ENCODE results near the gene POMT1.

The POMT1 gene

DNA sequence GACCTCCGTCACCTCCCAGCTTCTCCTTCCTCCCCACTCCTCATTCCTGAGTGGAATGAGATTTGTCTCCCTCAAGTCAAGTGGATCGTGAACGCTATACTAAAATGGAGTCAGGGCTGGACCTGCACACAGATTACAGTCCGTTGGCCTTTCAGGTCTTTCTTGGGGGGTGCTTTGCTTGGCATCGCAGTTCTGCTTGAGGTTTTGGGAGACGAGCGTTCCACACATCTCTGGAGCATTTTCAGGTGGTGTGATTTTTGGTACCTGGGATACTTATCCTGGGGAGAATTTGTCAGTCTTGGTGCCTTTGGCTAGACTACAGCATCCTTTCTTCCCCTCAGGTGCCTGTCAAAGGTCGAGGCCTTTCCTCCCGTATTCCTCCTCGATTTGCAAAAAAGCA lies 23.8 kb upstream of the POMT1 start:
- Histone ChIP-seq H3K9me3 (ENCODE audit: insufficient read depth, low read length) (no peaks in the 10 kb centered on the region), H3K27ac (ENCODE audit: low read depth, low read length) (no peak overlapping the region), H3F3A (ENCODE audit: insufficient read depth) (no peaks in the 10 kb centered on the region), H3K79me2 (ENCODE audit: insufficient read depth, low read length) (no peaks in the 10 kb centered on the region; the same call in 1 of the 2 replicates), H3K27me3 (ENCODE audit: low read length) (no peaks in the 10 kb centered on the region), H3K36me3 (ENCODE audit: low read length) (peaks cover 15% of the 10 kb centered on the region; the same call in 1 of the 2 replicates), H2AFZ (ENCODE audit: low read depth, low read length, severe bottlenecking) (no peak overlapping the region), H3K9me2 (replicated peaks; ENCODE audit: insufficient read depth, low read length) (no peaks in the 10 kb centered on the region), H3K9ac (ENCODE audit: low read length) (no peak overlapping the region), H4K20me1 (ENCODE audit: low read depth, low read length) (no peaks in the 10 kb centered on the region), H3K4me2 (ENCODE audit: low read depth, low read length, poor library complexity, severe bottlenecking) (no peak overlapping the region), H3K4me3 (ENCODE audit: insufficient read depth, low read length, poor library complexity, severe bottlenecking) (no peak overlapping the region)
- TF ChIP-seq EZH2phosphoT487 (conservative IDR thresholded peaks at IDR 0.05; ENCODE audit: low read length): no peak
- TF ChIP-seq CTCF (IDR thresholded peaks at IDR 0.05; ENCODE audit: insufficient read depth, low read length, poor library complexity, severe bottlenecking): no peak

GRCh38 chr9:131480258-131480657 lies 22.5 kb upstream of the POMT1 start:
- Histone ChIP-seq H3K79me2 (ENCODE audit: insufficient read depth, low read length) (no peaks in the 10 kb centered on the region; the same call in 1 of the 2 replicates), H3K27me3 (ENCODE audit: low read length) (no peaks in the 10 kb centered on the region), H2AFZ (ENCODE audit: low read depth, low read length, severe bottlenecking) (no peak overlapping the region)

DNA sequence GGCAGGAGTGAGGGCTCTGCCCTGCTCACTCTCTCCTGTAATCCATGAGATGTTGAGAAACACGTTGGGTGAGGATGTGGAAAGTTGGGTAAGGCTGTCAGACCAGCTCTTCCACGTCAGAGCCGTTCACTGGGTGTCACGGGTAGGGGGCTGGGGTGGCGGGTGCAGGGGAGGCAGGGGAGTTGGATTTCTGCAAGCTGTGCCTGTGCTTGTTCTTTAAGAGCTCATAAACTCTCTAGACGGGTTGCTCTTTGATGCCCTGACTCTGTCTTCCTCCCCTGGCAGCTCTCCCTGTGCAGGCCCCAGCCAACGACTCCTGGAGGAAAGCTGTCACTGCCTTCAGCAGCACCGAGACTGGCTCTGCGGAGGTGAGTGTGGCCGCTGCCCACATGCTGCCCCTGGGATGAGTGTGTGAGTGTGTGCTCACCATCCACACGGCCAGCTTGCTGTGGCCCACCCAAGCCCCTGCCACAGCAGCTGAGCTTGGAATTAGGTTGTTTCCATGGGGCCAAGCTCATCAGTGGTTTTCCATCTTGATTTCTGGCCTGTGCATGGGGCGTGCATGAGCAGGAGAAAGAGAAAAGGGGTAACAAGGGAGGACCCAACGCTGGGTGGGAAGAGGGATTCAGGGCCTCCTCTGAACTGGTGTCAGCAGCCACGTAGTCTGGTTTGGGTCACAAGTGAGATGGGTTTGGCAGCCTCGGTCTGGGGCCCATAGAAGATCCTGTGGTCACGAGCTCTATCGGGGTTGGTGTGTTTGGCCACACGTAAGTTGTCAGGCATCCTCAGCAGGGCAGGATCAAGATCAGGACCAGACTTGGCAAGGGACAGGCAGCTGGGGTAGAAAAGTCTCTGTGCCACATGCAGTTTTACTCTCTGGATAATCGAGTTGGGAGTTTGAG lies 21.0 kb upstream of the POMT1 start:
- Histone ChIP-seq H3K27me3 (ENCODE audit: low read length) (no peaks in the 10 kb centered on the region), H3K9me3 (ENCODE audit: insufficient read depth, low read length) (no peaks in the 10 kb centered on the region), H3K36me3 (ENCODE audit: low read length) (peaks cover 7% of the 10 kb centered on the region; the same call in 1 of the 2 replicates), H3F3A (ENCODE audit: insufficient read depth) (no peaks in the 10 kb centered on the region), H3K79me2 (ENCODE audit: insufficient read depth, low read length) (no peaks in the 10 kb centered on the region; the same call in 1 of the 2 replicates), H2AFZ (ENCODE audit: low read depth, low read length, severe bottlenecking) (no peak overlapping the region), H3K4me2 (ENCODE audit: low read depth, low read length, poor library complexity, severe bottlenecking) (no peak overlapping the region), H3K9ac (ENCODE audit: low read length) (no peak overlapping the region), H4K20me1 (ENCODE audit: low read depth, low read length) (no peaks in the 10 kb centered on the region), H3K27ac (ENCODE audit: low read depth, low read length) (no peak overlapping the region), H3K4me3 (ENCODE audit: insufficient read depth, low read length, poor library complexity, severe bottlenecking) (no peak overlapping the region), H3K9me2 (replicated peaks; ENCODE audit: insufficient read depth, low read length) (no peaks in the 10 kb centered on the region)
- TF ChIP-seq EZH2phosphoT487 (conservative IDR thresholded peaks at IDR 0.05; ENCODE audit: low read length): no peak
- no peak for TF ChIP-seq CTCF (IDR thresholded peaks at IDR 0.05; ENCODE audit: insufficient read depth, low read length, poor library complexity, severe bottlenecking)

More at GRCh38 chr9:131480258-131480657, 22.5 kb upstream of the POMT1 start:
- Histone ChIP-seq H4K20me1 (ENCODE audit: low read depth, low read length) (no peaks in the 10 kb centered on the region), H3K9me2 (replicated peaks; ENCODE audit: insufficient read depth, low read length) (no peaks in the 10 kb centered on the region), H3K4me2 (ENCODE audit: low read depth, low read length, poor library complexity, severe bottlenecking) (no peak overlapping the region), H3F3A (ENCODE audit: insufficient read depth) (no peaks in the 10 kb centered on the region), H3K27ac (ENCODE audit: low read depth, low read length) (no peak overlapping the region), H3K4me3 (ENCODE audit: insufficient read depth, low read length, poor library complexity, severe bottlenecking) (no peak overlapping the region), H3K9me3 (ENCODE audit: insufficient read depth, low read length) (no peaks in the 10 kb centered on the region), H3K9ac (ENCODE audit: low read length) (no peak overlapping the region), H3K36me3 (ENCODE audit: low read length) (peaks cover 9% of the 10 kb centered on the region; the same call in 1 of the 2 replicates)
- TF ChIP-seq CTCF (IDR thresholded peaks at IDR 0.05; ENCODE audit: insufficient read depth, low read length, poor library complexity, severe bottlenecking) (no peak), EZH2phosphoT487 (conservative IDR thresholded peaks at IDR 0.05; ENCODE audit: low read length) (no peak)

All from SU-DHL-6 (cell line).